GM10248 (cell line): Measurements from ENCODE around the gene GPX2.
A peak's percentile ranks its signal among the peaks of the same experiment; 100 is the strongest.

Source experiments
- CTCF ChIA-PET: fragments of 300-600 bp; sonication (Branson Sonifier 250); formaldehyde crosslinking; extraction: SDS; loops from one replicate; lab custom pipeline; 2021; ENCODE audit warnings: antibody characterized with exemption; lab: Yijun Ruan, JAX
- POLR2A ChIA-PET: fragments of 350-650 bp; sonication (Branson Sonifier 250); formaldehyde crosslinking; extraction: SDS; loops from one replicate; lab custom pipeline; 2020; ENCODE audit warnings: antibody characterized with exemption; lab: Yijun Ruan, JAX
- DNase-seq: peaks from one replicate; pipeline ENCODE4 v3.0.0; 2012; ENCODE audit errors: extremely low spot score
- TF ChIP-seq, protein P1 (sequence below): IDR thresholded peaks from 2 replicates; pipeline ENCODE4 v1.5.1; 2012; ENCODE audit warnings: mild to moderate bottlenecking, low read depth; ENCODE audit errors: extremely low read depth, missing control alignments, control extremely low read depth

GPX2 gene

GRCh38 chr14:64971943-64972791 is 29.6 kb upstream of the GPX2 start, which contains the start of gene RAB15:
RAB15 (minus strand) TSS chr14:64972336; CDS start chr14:64972076, 260 bp downstream.
- peak; percentile 67 for DNase-seq
- CTCF ChIA-PET: no interaction called here
- TF ChIP-seq, protein P1, sequence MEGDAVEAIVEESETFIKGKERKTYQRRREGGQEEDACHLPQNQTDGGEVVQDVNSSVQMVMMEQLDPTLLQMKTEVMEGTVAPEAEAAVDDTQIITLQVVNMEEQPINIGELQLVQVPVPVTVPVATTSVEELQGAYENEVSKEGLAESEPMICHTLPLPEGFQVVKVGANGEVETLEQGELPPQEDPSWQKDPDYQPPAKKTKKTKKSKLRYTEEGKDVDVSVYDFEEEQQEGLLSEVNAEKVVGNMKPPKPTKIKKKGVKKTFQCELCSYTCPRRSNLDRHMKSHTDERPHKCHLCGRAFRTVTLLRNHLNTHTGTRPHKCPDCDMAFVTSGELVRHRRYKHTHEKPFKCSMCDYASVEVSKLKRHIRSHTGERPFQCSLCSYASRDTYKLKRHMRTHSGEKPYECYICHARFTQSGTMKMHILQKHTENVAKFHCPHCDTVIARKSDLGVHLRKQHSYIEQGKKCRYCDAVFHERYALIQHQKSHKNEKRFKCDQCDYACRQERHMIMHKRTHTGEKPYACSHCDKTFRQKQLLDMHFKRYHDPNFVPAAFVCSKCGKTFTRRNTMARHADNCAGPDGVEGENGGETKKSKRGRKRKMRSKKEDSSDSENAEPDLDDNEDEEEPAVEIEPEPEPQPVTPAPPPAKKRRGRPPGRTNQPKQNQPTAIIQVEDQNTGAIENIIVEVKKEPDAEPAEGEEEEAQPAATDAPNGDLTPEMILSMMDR: no peak
- POLR2A ChIA-PET: no interaction called here

DNA sequence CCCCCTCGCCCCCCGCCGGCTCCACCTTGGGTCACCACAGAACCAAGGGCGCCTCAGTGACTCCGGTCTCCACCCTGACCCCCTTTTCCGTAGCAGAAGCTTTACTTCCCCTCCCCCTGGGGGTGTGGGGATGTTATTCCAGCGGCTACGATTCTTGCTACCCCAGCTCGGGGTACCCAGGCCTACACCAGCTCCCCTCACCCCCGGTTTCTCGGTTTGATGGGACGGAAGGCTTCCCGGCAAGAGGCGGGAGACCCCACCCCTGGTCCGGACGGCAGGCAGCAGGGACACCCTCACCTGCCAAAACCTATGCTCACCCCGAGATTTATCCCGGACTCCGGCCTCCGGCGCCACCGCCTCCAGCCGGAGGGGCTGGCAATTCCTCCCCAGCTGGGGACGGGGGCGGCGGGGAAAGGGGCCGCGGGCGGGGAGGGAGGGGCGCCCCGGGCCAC is 29.0 kb upstream of the GPX2 start:
- ChIA-PET POLR2A (no interaction called here), CTCF (interaction anchor here (1.2 to 1.3 kb wide), 2 partner anchors 40 to 47 kb away, joined by 3 to 4 read pairs; no protein-coding TSS in a partner anchor)
- TF ChIP-seq, protein P1: no peak
- no peak for DNase-seq

DNA sequence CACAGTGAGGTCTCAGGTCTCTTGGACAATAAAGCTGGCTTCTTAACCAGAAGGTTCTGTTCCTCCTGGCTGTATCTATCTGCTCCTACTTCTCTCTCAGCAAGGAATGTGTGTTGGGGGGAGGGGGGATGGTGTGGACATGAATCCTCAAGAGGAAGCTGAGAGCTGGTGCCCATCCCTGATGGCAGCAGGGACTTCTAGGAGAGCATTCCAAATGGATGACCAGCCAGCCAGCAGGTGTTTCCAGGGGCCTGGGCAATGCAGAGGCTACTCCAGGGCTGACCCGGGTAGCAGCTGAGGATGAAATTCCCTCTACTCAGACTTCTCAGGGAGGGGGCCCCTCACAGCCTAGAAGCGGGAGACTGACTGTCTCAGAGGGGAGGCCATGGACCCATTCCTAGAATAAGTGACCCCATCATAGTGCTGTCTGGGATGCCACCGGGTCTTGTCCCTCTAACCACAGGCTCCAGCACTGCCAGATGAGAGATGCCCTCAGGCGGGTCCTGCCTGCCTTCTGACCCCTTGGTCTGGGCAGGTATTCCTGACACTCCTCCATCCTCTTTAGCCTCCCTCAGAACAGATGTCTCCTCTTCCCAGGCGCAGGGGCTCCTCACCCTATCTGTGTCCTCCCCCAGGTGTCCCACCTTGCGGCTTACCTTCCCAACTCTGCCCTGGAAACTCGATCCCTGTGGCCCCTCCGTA is 28.4 kb upstream of the GPX2 start:
- POLR2A ChIA-PET: no interaction called here
- TF ChIP-seq, protein P1: no peak

DNA sequence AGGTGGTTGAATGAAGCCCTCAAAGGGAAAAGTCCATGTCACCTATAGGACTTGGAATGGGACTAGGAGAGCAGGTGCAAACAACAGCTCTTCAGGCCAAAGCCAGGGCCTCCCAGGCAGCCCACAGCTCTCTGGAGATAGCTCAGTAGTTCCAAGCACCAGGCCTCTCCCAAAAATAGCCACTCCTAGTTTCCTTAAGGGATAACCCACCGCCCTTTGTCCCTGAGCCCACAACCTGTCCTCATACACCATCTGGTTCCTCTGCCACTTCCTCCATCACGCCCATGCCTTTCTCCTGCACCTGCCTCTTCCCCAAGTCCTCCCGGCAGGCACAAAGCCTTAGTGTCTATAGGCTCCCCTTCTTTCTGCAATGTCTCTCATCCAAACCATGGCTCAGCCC is 27.5 kb upstream of the GPX2 start:
- POLR2A ChIA-PET: no interaction called here
- CTCF ChIA-PET: interaction anchor here (1.0 to 1.8 kb wide), 6 partner anchors 9 to 39 kb away, joined by 3 to 8 read pairs (median 4); partner anchors contain the start of gene FNTB
- TF ChIP-seq, protein P1: no peak
- no peak for DNase-seq

More for the DNA sequence above, 28.4 kb upstream of the GPX2 start:
- no peak for DNase-seq
- CTCF ChIA-PET: interaction anchor here (0.8 to 1.8 kb wide), 6 partner anchors 14 to 60 kb away, joined by 3 to 8 read pairs (median 4); partner anchors contain the start of gene FNTB

GRCh38 chr14:64968651-64969050 is 26.1 kb upstream of the GPX2 start:
- TF ChIP-seq, protein P1: no peak
- DNase-seq: no peak
- ChIA-PET CTCF (interaction anchor here (1.1 to 1.7 kb wide), 2 partner anchors 10 to 77 kb away, joined by 4 read pairs; no protein-coding TSS in a partner anchor), POLR2A (no interaction called here)

- ChIA-PET POLR2A (no interaction called here), CTCF (interaction anchor here (1.1 to 1.7 kb wide), 2 partner anchors 10 to 76 kb away, joined by 4 read pairs; no protein-coding TSS in a partner anchor)
- TF ChIP-seq, protein P1: no peak
- DNase-seq: no peak
Measured at GRCh38 chr14:64968167-64968566, 25.6 kb upstream of the GPX2 start.
